Heart right ventricle (tissue), 16 donors: Measurements from ENCODE around the gene MCM5. TPM values are rescaled to one million over a fixed set of nuclear protein-coding genes. Genes with fewer than 3 reads are reported as not detected.

Experiments
- ATAC-seq, 8 donors: fragments of 200-7000 bp; cut with Tn5 transposase; one replicate each; pipeline ENCODE4 v1.9.1; 2020; ENCODE audit warnings: mild to moderate bottlenecking in 8 of 8, moderate library complexity in 8 of 8, moderate number of reproducible peaks in 1 of 8
- DNase-seq, 2 donors: peaks; one replicate each; pipeline ENCODE4 v3.0.0-alpha.2; 2020
- H3K27ac ChIP-seq, 10 donors: fragments of 200-600 bp; sonication (generic) in 2 of 10; one replicate each; pipeline versions ENCODE4 v1.5.0 to v1.8.0; 2020 to 2022; ENCODE audit warnings: mild to moderate bottlenecking in 3 of 10
- H3K27me3 ChIP-seq, 7 donors: fragments of 200-600 bp; one replicate each; pipeline ENCODE4 v1.8.0; 2021 to 2022; ENCODE audit warnings: mild to moderate bottlenecking in 2 of 7
- H3K36me3 ChIP-seq, 9 donors: fragments of 200-600 bp; sonication (generic) in 1 of 9; one replicate each; pipeline versions ENCODE4 v1.5.0 to v1.8.0; 2020 to 2022; ENCODE audit warnings: mild to moderate bottlenecking in 2 of 9
- H3K4me1 ChIP-seq, 9 donors: fragments of 200-600 bp; sonication (generic) in 1 of 9; one replicate each; pipeline versions ENCODE4 v1.5.0 to v1.8.0; 2020 to 2022; ENCODE audit warnings: mild to moderate bottlenecking in 4 of 9
- H3K4me3 ChIP-seq, 10 donors: fragments of 200-600 bp; sonication (generic) in 2 of 10; one replicate each; pipeline versions ENCODE4 v1.5.0 to v1.8.0; 2020 to 2022; ENCODE audit warnings: mild to moderate bottlenecking in 7 of 10, moderate library complexity in 2 of 10
- H3K9me3 ChIP-seq, 11 donors: fragments of 200-600 bp in 10 of 11; sonication (generic) in 2 of 11; one replicate each; pipeline versions ENCODE4 v1.5.0 to v1.8.0; 2013 to 2022; ENCODE audit warnings: mild to moderate bottlenecking in 2 of 11, control low read depth in 1 of 11, moderate library complexity in 1 of 11
- CTCF ChIP-seq, 9 donors: fragments of 200-600 bp; sonication (generic) in 2 of 9; IDR thresholded peaks; one replicate each; pipeline versions ENCODE4 v1.5.0 to v1.8.0; 2021 to 2022; ENCODE audit warnings: antibody characterized with exemption in 9 of 9, mild to moderate bottlenecking in 5 of 9, moderate library complexity in 1 of 9
- WGBS, 2 donors: extraction: QIAGEN DNeasy Blood & Tissue Kit; methylation state at CpG; one replicate each; pipeline ENCODE4 v1.1.7; 2013; ENCODE audit warnings: inconsistent platforms in 1 of 2; 5-methylcytosine and 5-hydroxymethylcytosine counted together
- intact Hi-C, 10 donors: fragments of 100-400 bp; cut with DNase I; formaldehyde crosslinking; loops; one replicate each; pipeline versions ENCODE4 v1.11.1 to v1.14.2; 2022
- long read RNA-seq, 3 donors: library from polyadenylated mRNA; unstranded; transcript quantifications; one replicate each; pipeline ENCODE4 v2.0.0, GENCODE V29; 2020 to 2021
- polyA plus RNA-seq, 2 donors: library from polyadenylated mRNA; stranded (reverse); fragments of 200-250 nt; gene quantifications; one replicate each; pipeline ENCODE4 v1.2.3, GENCODE V29; 2013
- total RNA-seq, 10 donors: library from RNA; stranded (reverse); fragmentation: NEBNext Ultra II Directional in 3 of 10; extraction: Animal tissue kit (Norgen Biotek cat#: 25700) in 3 of 10; gene quantifications; one replicate each; pipeline versions ENCODE4 v1.2.1 to v1.2.4, GENCODE V29; 2021 to 2023
- donor health status: Arrhythmogenic right ventricular cardiomyopathy.
- donor health status: ischemic (EF 13 %, LVEDD 7.1; RV severe dilation, severe dysfunction).
- donor health status: healthy with polysubstance abuse.
- donor health status: DM: no; HTN: yes; CAD: no.
- donor health status: DM: no; HTN: no; CAD: no.
- donor health status: ischemic (EF 25% LVEDD 6.9; RV normal size, moderate dysfunction).
- donor health status: ischemic (EF 25% LVEDD 5.7; RV mildly dilated, moderate dysfunction).
- donor health status: healthy.
- donor health status: DM: yes; HTN: yes; CAD: no.
- donor health status: Ischemic cardiomyopathy.
- donor health status: ischemic (EF 35%, LVEDD 5.7; RV mildly dilated, moderate dysfunction).
- donor health status: nonischemic (EF 11% LVEDD 7.7; RV severe dilation, severe dysfunction).
- donor health status: DM: yes; HTN: yes; CAD: no.
- donor health status: PGD.
- donor health status: ischemic (EF 29% LVEDD 5.4; RV normal size, mild dysfunction).
- donor health status: nonischemic (EF 23%, LVEDD 6.1; RV moderate dilation, normal function).

Gene MCM5
- total RNA-seq: 10 to 100 TPM in 7 of 10 donors, 1 to 10 TPM in 3; 7.0 to 21.4 (median 11.2) TPM
- 10 to 100 TPM in 1 of 2 donors, 1 to 10 TPM in 1; 5.7 to 15.1 TPM for polyA plus RNA-seq
- long read RNA-seq, donor 1, transcript MCM5-201 (17 exons, 3,534 nt): major isoform, 24 of 37 reads
- long read RNA-seq, donor 1, partial matches to known transcripts: 12 of 37 reads
- long read RNA-seq, donor 1, other reads (novel, unspliced or antisense): 1 of 37 reads
- long read RNA-seq, donor 2, transcript MCM5-201 (17 exons, 3,534 nt): major isoform, 18 of 25 reads
- long read RNA-seq, donor 2, partial matches to known transcripts: 7 of 25 reads
- long read RNA-seq, donor 2, other reads (novel, unspliced or antisense): 0 of 25 reads
- long read RNA-seq, donor 3, transcript MCM5-201 (17 exons, 3,534 nt): major isoform, 27 of 50 reads
- long read RNA-seq, donor 3, partial matches to known transcripts: 21 of 50 reads
- long read RNA-seq, donor 3, other reads (novel, unspliced or antisense): 2 of 50 reads

GRCh38 chr22:35399678-35400500 is at the start of gene MCM5:
TSS of gene MCM5 (plus strand) at chr22:35400140. CDS start at chr22:35400439, 299 bp downstream.
- Histone ChIP-seq H3K4me1 (peaks cover 0 to 40% (median 11%) of the 10 kb centered on the region in 9 donors), H3K27ac (peak within 1 kb of the TSS in 9 of 10 donors; percentile 46 to 88 (median 71)), H3K4me3 (peak within 1 kb of the TSS; percentile 70 to 94 (median 80)), H3K27me3 (no peaks in the 10 kb centered on the region), H3K9me3 (no peaks in the 10 kb centered on the region), H3K36me3 (peaks cover 0 to 33% (median 6%) of the 10 kb centered on the region in 9 donors)
- intact Hi-C loops: loop anchor here in 1 of 10 donors (10.0 kb wide), 1 partner anchor 45 kb away; no protein-coding TSS in a partner anchor
- ATAC-seq (peak; percentile 98 to 99 (median 99)), DNase-seq (peak; percentile 96 to 98)
- WGBS, 2 donors: 2% methylated on average over 64 of the region's 64 CpGs
- TF ChIP-seq CTCF (IDR thresholded peaks at IDR 0.05): peak in 1 of 9 donors; percentile 5

- intact Hi-C loops: loop anchor here in 9 of 10 donors (1.0 to 10.0 kb wide), 10 partner anchors 54 to 774 kb away; partner anchors contain the start of gene MCM5 (in 1 of the 9)
- Histone ChIP-seq H3K4me3 (peak overlapping the region in 9 of 10 donors; percentile 39 to 65 (median 61)), H3K4me1 (peaks cover 0 to 48% (median 13%) of the 10 kb centered on the region in 9 donors), H3K36me3 (peaks cover 0 to 32% (median 14%) of the 10 kb centered on the region in 9 donors), H3K9me3 (no peaks in the 10 kb centered on the region), H3K27me3 (no peaks in the 10 kb centered on the region), H3K27ac (peak overlapping the region in 8 of 10 donors; percentile 53 to 90 (median 73))
- peak; percentile 75 to 97 (median 94) for TF ChIP-seq CTCF (IDR thresholded peaks at IDR 0.05)
- 1 to 2% methylated on average over 47 of the region's 47 CpGs for WGBS, 2 donors
- ATAC-seq (peak; percentile 85 to 92 (median 90)), DNase-seq (peak; percentile 92 to 93)
Measured at GRCh38 chr22:35350539-35351503, 49.1 kb upstream of the MCM5 start.

- peak in 7 of 9 donors; percentile 4 to 47 (median 27) for TF ChIP-seq CTCF (IDR thresholded peaks at IDR 0.05)
- WGBS, 2 donors: 59 to 61% methylated on average over 19 of the region's 19 CpGs
- ATAC-seq (peak; percentile 16 to 49 (median 41)), DNase-seq (peak; percentile 62 to 65)
- Histone ChIP-seq H3K27me3 (peaks cover 0 to 4% (median 0%) of the 10 kb centered on the region in 7 donors), H3K4me3 (peak overlapping the region in 1 of 10 donors; percentile 61), H3K27ac (peak overlapping the region in 6 of 10 donors; percentile 20 to 90 (median 42)), H3K9me3 (no peaks in the 10 kb centered on the region), H3K4me1 (peaks cover 0 to 62% (median 13%) of the 10 kb centered on the region in 9 donors), H3K36me3 (peaks cover 0 to 15% (median 3%) of the 10 kb centered on the region in 9 donors)
- intact Hi-C loops: loop anchor here in 8 of 10 donors (5.0 to 10.0 kb wide), 4 partner anchors 52 to 772 kb away; partner anchors contain the start of gene MCM5 (in 1 of the 8)
Measured at GRCh38 chr22:35352214-35353111, 47.5 kb upstream of the MCM5 start.
